ENCODE measurements around the gene AXDND1. TPM values are rescaled to one million over a fixed set of nuclear protein-coding genes. Genes with fewer than 3 reads are reported as not detected.
A peak's percentile ranks its signal among the peaks of the same experiment; 100 is the strongest.

Gene AXDND1
- 0.08 TPM for polyA plus RNA-seq (2013, experiment 1 of 2)
- polyA plus RNA-seq (2013, experiment 2 of 2) = 0.18 TPM

- peak; percentile 93 for DNase-seq
- H2AK5ac ChIP-seq (ENCODE audit: low read length, severe bottlenecking) = no peak within 1 kb of the TSS
- peak within 1 kb of the TSS; percentile 23 for H2BK120ac ChIP-seq (ENCODE audit: low read depth, low read length)
- H3K36me3 ChIP-seq (ENCODE audit: control insufficient read depth in 1 of 2, insufficient read depth in 2 of 2, low read depth in 1 of 2, low read length in 2 of 2) = no peaks in the 10 kb centered on the region
- H3K23ac ChIP-seq (ENCODE audit: low read length in 2 of 2) = peak within 1 kb of the TSS in 1 of 2 experiments; percentile 50
- no peaks in the 10 kb centered on the region for H3K9me3 ChIP-seq (ENCODE audit: control insufficient read depth, low read length)
- peak within 1 kb of the TSS; percentile 80 to 84 for H3K4me3 ChIP-seq (ENCODE audit: insufficient read depth in 1 of 2, low read depth in 1 of 2, low read length in 2 of 2)
- peak within 1 kb of the TSS; percentile 66 to 97 for H3K18ac ChIP-seq (ENCODE audit: low read depth in 1 of 2, low read length in 2 of 2)
- peak within 1 kb of the TSS; percentile 90 for H4K8ac ChIP-seq (ENCODE audit: low read length)
- H3K4me2 ChIP-seq (ENCODE audit: low read length, poor library complexity, severe bottlenecking) = peak within 1 kb of the TSS; percentile 91
- H3K79me1 ChIP-seq (replicated peaks; ENCODE audit: low read length, poor library complexity, severe bottlenecking) = peaks cover 4% of the 10 kb centered on the region
- H3K27ac ChIP-seq (ENCODE audit: low read length, poor library complexity, severe bottlenecking) = peak within 1 kb of the TSS; percentile 93
- H3K14ac ChIP-seq (ENCODE audit: low read length in 2 of 2) = peak within 1 kb of the TSS in 1 of 2 experiments; percentile 91
- H3K27me3 ChIP-seq (ENCODE audit: control insufficient read depth in 1 of 2, insufficient read depth in 1 of 2, low read length in 2 of 2) = no peaks in the 10 kb centered on the region
- no peaks in the 10 kb centered on the region for H3K4me1 ChIP-seq (ENCODE audit: control insufficient read depth, insufficient read depth, low read depth, low read length)
- peak within 1 kb of the TSS; percentile 95 for H3K9ac ChIP-seq (ENCODE audit: low read length)
- peak within 1 kb of the TSS in 1 of 2 experiments; percentile 84 for H3K4ac ChIP-seq (ENCODE audit: low read depth in 1 of 2, low read length in 2 of 2)
- H2BK5ac ChIP-seq (ENCODE audit: low read depth, low read length, poor library complexity, severe bottlenecking) = peak within 1 kb of the TSS; percentile 62
- peak within 1 kb of the TSS in 1 of 2 experiments; percentile 37 for H2BK12ac ChIP-seq (ENCODE audit: low read length in 2 of 2)
- peak within 1 kb of the TSS; percentile 100 for H2AFZ ChIP-seq (ENCODE audit: low read depth, low read length)
- WGBS = 12% methylated on average over 34 of the region's 43 CpGs
- peak within 1 kb of the TSS; percentile 66 for H4K91ac ChIP-seq (ENCODE audit: low read length)
- no peak within 1 kb of the TSS for H2BK15ac ChIP-seq (ENCODE audit: low read depth, poor library complexity, severe bottlenecking)
Measured at GRCh38 chr1:179365342-179366092, at the start of gene AXDND1. Gene AXDND1, plus strand, starts transcription at chr1:179365971. Its CDS starts 539 bp downstream, at chr1:179366510.

GRCh38 chr1:179318491-179318890 lies 47.3 kb upstream of the AXDND1 start:
- H3K36me3 ChIP-seq (ENCODE audit: control insufficient read depth in 1 of 2, insufficient read depth in 2 of 2, low read depth in 1 of 2, low read length in 2 of 2) = peaks cover 7 to 70% of the 10 kb centered on the region in 2 experiments
- H3K4me1 ChIP-seq (ENCODE audit: control insufficient read depth, insufficient read depth, low read depth, low read length) = no peaks in the 10 kb centered on the region
- H3K27ac ChIP-seq (ENCODE audit: low read length, poor library complexity, severe bottlenecking) = no peak overlapping the region
- H3K4me3 ChIP-seq (ENCODE audit: insufficient read depth in 1 of 2, low read depth in 1 of 2, low read length in 2 of 2) = no peak overlapping the region
- no peak overlapping the region for H2BK15ac ChIP-seq (ENCODE audit: low read depth, poor library complexity, severe bottlenecking)
- no peaks in the 10 kb centered on the region for H3K9me3 ChIP-seq (ENCODE audit: control insufficient read depth, low read length)
- no peak overlapping the region for H2BK12ac ChIP-seq (ENCODE audit: low read length in 2 of 2)
- DNase-seq = no peak
- peaks cover 17% of the 10 kb centered on the region for H3K79me1 ChIP-seq (replicated peaks; ENCODE audit: low read length, poor library complexity, severe bottlenecking)
- no peak overlapping the region for H2AFZ ChIP-seq (ENCODE audit: low read depth, low read length)
- H3K4me2 ChIP-seq (ENCODE audit: low read length, poor library complexity, severe bottlenecking) = no peak overlapping the region
- H3K18ac ChIP-seq (ENCODE audit: low read depth in 1 of 2, low read length in 2 of 2) = no peak overlapping the region
- no peak overlapping the region for H3K23ac ChIP-seq (ENCODE audit: low read length in 2 of 2)
- WGBS = no CpG with 5 or more reads among the region's 5 CpGs
- no peaks in the 10 kb centered on the region for H3K27me3 ChIP-seq (ENCODE audit: control insufficient read depth in 1 of 2, insufficient read depth in 1 of 2, low read length in 2 of 2)
- no peak overlapping the region for H2BK5ac ChIP-seq (ENCODE audit: low read depth, low read length, poor library complexity, severe bottlenecking)
- no peak overlapping the region for H3K9ac ChIP-seq (ENCODE audit: low read length)
- H3K4ac ChIP-seq (ENCODE audit: low read depth in 1 of 2, low read length in 2 of 2) = no peak overlapping the region
- no peak overlapping the region for H3K14ac ChIP-seq (ENCODE audit: low read length in 2 of 2)
- H4K8ac ChIP-seq (ENCODE audit: low read length) = no peak overlapping the region
- no peak overlapping the region for H2BK120ac ChIP-seq (ENCODE audit: low read depth, low read length)
- no peak overlapping the region for H2AK5ac ChIP-seq (ENCODE audit: low read length, severe bottlenecking)
- H4K91ac ChIP-seq (ENCODE audit: low read length) = no peak overlapping the region

GRCh38 chr1:179321533-179322216 lies 44.1 kb upstream of the AXDND1 start:
- 95% methylated on average over 2 of the region's 5 CpGs for WGBS
- Histone ChIP-seq H3K27me3 (ENCODE audit: control insufficient read depth in 1 of 2, insufficient read depth in 1 of 2, low read length in 2 of 2) (no peaks in the 10 kb centered on the region), H2BK5ac (ENCODE audit: low read depth, low read length, poor library complexity, severe bottlenecking) (no peak overlapping the region), H3K9ac (ENCODE audit: low read length) (peak overlapping the region; percentile 69), H3K4me2 (ENCODE audit: low read length, poor library complexity, severe bottlenecking) (no peak overlapping the region), H2BK12ac (ENCODE audit: low read length in 2 of 2) (no peak overlapping the region), H3K4me1 (ENCODE audit: control insufficient read depth, insufficient read depth, low read depth, low read length) (no peaks in the 10 kb centered on the region), H2AFZ (ENCODE audit: low read depth, low read length) (no peak overlapping the region), H2BK120ac (ENCODE audit: low read depth, low read length) (no peak overlapping the region), H2AK5ac (ENCODE audit: low read length, severe bottlenecking) (no peak overlapping the region), H2BK15ac (ENCODE audit: low read depth, poor library complexity, severe bottlenecking) (no peak overlapping the region), H3K79me1 (replicated peaks; ENCODE audit: low read length, poor library complexity, severe bottlenecking) (peaks cover 18% of the 10 kb centered on the region), H4K8ac (ENCODE audit: low read length) (no peak overlapping the region), H3K4me3 (ENCODE audit: insufficient read depth in 1 of 2, low read depth in 1 of 2, low read length in 2 of 2) (no peak overlapping the region), H3K9me3 (ENCODE audit: control insufficient read depth, low read length) (no peaks in the 10 kb centered on the region), H4K91ac (ENCODE audit: low read length) (no peak overlapping the region), H3K27ac (ENCODE audit: low read length, poor library complexity, severe bottlenecking) (no peak overlapping the region), H3K36me3 (ENCODE audit: control insufficient read depth in 1 of 2, insufficient read depth in 2 of 2, low read depth in 1 of 2, low read length in 2 of 2) (peaks cover 10 to 80% of the 10 kb centered on the region in 2 experiments), H3K23ac (ENCODE audit: low read length in 2 of 2) (no peak overlapping the region), H3K14ac (ENCODE audit: low read length in 2 of 2) (no peak overlapping the region), H3K4ac (ENCODE audit: low read depth in 1 of 2, low read length in 2 of 2) (no peak overlapping the region), H3K18ac (ENCODE audit: low read depth in 1 of 2, low read length in 2 of 2) (no peak overlapping the region)
- DNase-seq = no peak

GRCh38 chr1:179322557-179322956 lies 43.2 kb upstream of the AXDND1 start:
- Histone ChIP-seq H3K4me2 (ENCODE audit: low read length, poor library complexity, severe bottlenecking) (no peak overlapping the region), H3K27me3 (ENCODE audit: control insufficient read depth in 1 of 2, insufficient read depth in 1 of 2, low read length in 2 of 2) (no peaks in the 10 kb centered on the region), H2BK5ac (ENCODE audit: low read depth, low read length, poor library complexity, severe bottlenecking) (no peak overlapping the region), H2AK5ac (ENCODE audit: low read length, severe bottlenecking) (no peak overlapping the region), H4K91ac (ENCODE audit: low read length) (no peak overlapping the region), H3K23ac (ENCODE audit: low read length in 2 of 2) (no peak overlapping the region), H3K4me3 (ENCODE audit: insufficient read depth in 1 of 2, low read depth in 1 of 2, low read length in 2 of 2) (peak overlapping the region in 1 of 2 experiments; percentile 51), H2BK120ac (ENCODE audit: low read depth, low read length) (no peak overlapping the region), H2AFZ (ENCODE audit: low read depth, low read length) (no peak overlapping the region), H3K14ac (ENCODE audit: low read length in 2 of 2) (no peak overlapping the region), H2BK12ac (ENCODE audit: low read length in 2 of 2) (no peak overlapping the region), H3K4ac (ENCODE audit: low read depth in 1 of 2, low read length in 2 of 2) (no peak overlapping the region), H3K79me1 (replicated peaks; ENCODE audit: low read length, poor library complexity, severe bottlenecking) (peaks cover 18% of the 10 kb centered on the region), H3K9me3 (ENCODE audit: control insufficient read depth, low read length) (no peaks in the 10 kb centered on the region), H2BK15ac (ENCODE audit: low read depth, poor library complexity, severe bottlenecking) (no peak overlapping the region), H3K27ac (ENCODE audit: low read length, poor library complexity, severe bottlenecking) (no peak overlapping the region), H3K36me3 (ENCODE audit: control insufficient read depth in 1 of 2, insufficient read depth in 2 of 2, low read depth in 1 of 2, low read length in 2 of 2) (peaks cover 10 to 84% of the 10 kb centered on the region in 2 experiments), H3K4me1 (ENCODE audit: control insufficient read depth, insufficient read depth, low read depth, low read length) (no peaks in the 10 kb centered on the region), H3K18ac (ENCODE audit: low read depth in 1 of 2, low read length in 2 of 2) (no peak overlapping the region), H3K9ac (ENCODE audit: low read length) (peak overlapping the region; percentile 69), H4K8ac (ENCODE audit: low read length) (no peak overlapping the region)
- 83% methylated on average over 1 of the region's 3 CpGs for WGBS
- no peak for DNase-seq

Measured in mesenchymal stem cell (in vitro differentiated cells and primary cell).